GM12878 (cell line): Measurements from ENCODE around the gene SMARCA4. TPM values are rescaled to one million over a fixed set of nuclear protein-coding genes. Genes with fewer than 3 reads are reported as not detected.

Experiments used
- ATAC-seq: fragments of 200-7000 bp; cut with Tn5 transposase; 3 replicates; pipeline ENCODE4 v1.9.1; 2020; ENCODE audit warnings: mild to moderate bottlenecking, moderate library complexity
- BruUV-seq: library from RNA; stranded (reverse); fragments of 400-500 nt; replicated peaks from 2 replicates; lab custom pipeline; 2021; lab: Mats Ljungman, UMichigan
- CTCF ChIA-PET: fragments of 300-600 bp; sonication (Branson Sonifier 250); formaldehyde crosslinking; extraction: SDS; loops from one replicate; lab custom pipeline; 2021; ENCODE audit warnings: inconsistent platforms; lab: Yijun Ruan, JAX
- POLR2A ChIA-PET: fragments of 350-600 bp; formaldehyde crosslinking; extraction: SDS; loops from one replicate; lab custom pipeline; 2021; ENCODE audit warnings: inconsistent platforms; lab: Charles Lee
- RAD21 ChIA-PET: fragments of 300-600 bp; sonication (Branson Sonifier 250); formaldehyde crosslinking; loops from one replicate; lab custom pipeline; 2023; ENCODE audit warnings: antibody characterized with exemption; ENCODE audit not compliant: unreplicated experiment; lab: Charles Lee
- SMC1A ChIA-PET: fragments of 300-600 bp; sonication (Branson Sonifier 250); formaldehyde crosslinking; loops from one replicate; lab custom pipeline; 2023; ENCODE audit not compliant: unreplicated experiment, uncharacterized antibody; lab: Charles Lee
- DNase-seq: peaks from one replicate; pipeline ENCODE4 v3.0.0-alpha.2; 2011; ENCODE audit warnings: low read depth, low spot score
- FAIRE-seq: peaks from 3 replicates; lab custom pipeline; 2011; peaks lifted over from hg19 to GRCh38; lab: Jason Lieb, UNC
- H2AFZ ChIP-seq: 2 replicates; pipeline ENCODE4 v1.6.0; 2011; ENCODE audit warnings: low read depth, low read length, control low read depth; ENCODE audit not compliant: control insufficient read depth
- H3K27ac ChIP-seq: 2 replicates; pipeline ENCODE4 v1.5.1; 2011; ENCODE audit warnings: control low read depth; ENCODE audit not compliant: control insufficient read depth, insufficient read depth
- H3K27me3 ChIP-seq, 2 experiments: replicated peaks in 1 of 2; 2 replicates each; pipeline versions ENCODE4 v1.6.0 to v1.6.1; 2011; ENCODE audit warnings: low read length in 1 of 2; ENCODE audit not compliant: control insufficient read depth in 2 of 2, insufficient read depth in 2 of 2
- H3K36me3 ChIP-seq, 2 experiments: 2 replicates each; pipeline ENCODE4 v1.5.1; 2011; ENCODE audit warnings: low read length in 1 of 2; ENCODE audit not compliant: control insufficient read depth in 2 of 2, insufficient read depth in 2 of 2
- H3K4me1 ChIP-seq: 2 replicates; pipeline ENCODE4 v1.6.1; 2011; ENCODE audit warnings: mild to moderate bottlenecking, low read length, moderate library complexity, mixed read lengths; ENCODE audit not compliant: control insufficient read depth, insufficient read depth
- H3K4me2 ChIP-seq: 2 replicates; pipeline ENCODE4 v1.6.0; 2011; ENCODE audit warnings: control low read depth; ENCODE audit not compliant: control insufficient read depth, insufficient read depth
- H3K4me3 ChIP-seq: fragments of 200-600 bp; sonication (generic); 2 replicates; pipeline ENCODE4 v1.5.1; 2016
- H3K79me2 ChIP-seq: 2 replicates; pipeline ENCODE4 v1.6.0; 2011; ENCODE audit warnings: low read length; ENCODE audit not compliant: control insufficient read depth, insufficient read depth
- H3K9ac ChIP-seq: 2 replicates; pipeline ENCODE4 v1.8.0; 2011; ENCODE audit warnings: low read length, control low read depth, mixed read lengths; ENCODE audit not compliant: control insufficient read depth, insufficient read depth
- H3K9me3 ChIP-seq: replicated peaks from 3 replicates; pipeline ENCODE4 v1.5.1; 2011; ENCODE audit warnings: mild to moderate bottlenecking, low read length; ENCODE audit not compliant: control insufficient read depth, insufficient read depth
- H4K20me1 ChIP-seq: 2 replicates; pipeline ENCODE4 v1.6.0; 2011; ENCODE audit not compliant: control insufficient read depth, insufficient read depth
- ATF3 ChIP-seq: IDR thresholded peaks from 2 replicates; pipeline ENCODE4 v1.6.1; 2011; ENCODE audit warnings: low read depth, mild to moderate bottlenecking, low read length, moderate library complexity, borderline replicate concordance; ENCODE audit errors: extremely low read depth
- MLLT1 ChIP-seq: fragments of 450-650 bp; IDR thresholded peaks from 2 replicates; pipeline ENCODE4 v1.6.1; 2016; ENCODE audit warnings: mild to moderate bottlenecking
- NBN ChIP-seq: fragments of 450-650 bp; IDR thresholded peaks from 2 replicates; pipeline ENCODE4 v1.6.1; 2016
- NKRF ChIP-seq: fragments of 450-650 bp; conservative IDR thresholded peaks from 2 replicates; pipeline ENCODE4 v1.6.1; 2017; ENCODE audit warnings: mild to moderate bottlenecking, moderate library complexity
- REST ChIP-seq: IDR thresholded peaks from 2 replicates; pipeline ENCODE4 v1.6.1; 2012; ENCODE audit warnings: mild to moderate bottlenecking, low read depth, low read length
- RFX5 ChIP-seq: IDR thresholded peaks from 2 replicates; pipeline ENCODE4 v1.6.1; 2011; ENCODE audit warnings: low read depth, low read length, improper control_type of control experiment
- SMAD1 ChIP-seq: fragments of 450-650 bp; IDR thresholded peaks from 2 replicates; pipeline ENCODE4 v1.6.1; 2018; ENCODE audit warnings: mild to moderate bottlenecking, low read depth; ENCODE audit not compliant: partially characterized antibody
- SUZ12 ChIP-seq: fragments of 200-600 bp; sonication (generic); IDR thresholded peaks from one replicate; pipeline ENCODE4 v1.6.1; 2018; ENCODE audit warnings: antibody characterized with exemption, mild to moderate bottlenecking; ENCODE audit not compliant: unreplicated experiment
- ZBTB4 ChIP-seq: fragments of 450-650 bp; formaldehyde crosslinking; IDR thresholded peaks from 2 replicates; pipeline ENCODE4 v1.4.0; 2022; ENCODE audit warnings: mild to moderate bottlenecking, moderate library complexity
- WGBS: methylation state at CpG from one replicate; pipeline ENCODE4 v1.1.6; 2016; ENCODE audit warnings: low lambda C conversion rate; ENCODE audit not compliant: insufficient replicate concordance, insufficient coverage; ENCODE audit errors: missing lambda C conversion rate; 5-methylcytosine and 5-hydroxymethylcytosine counted together
- in situ Hi-C: fragments of 300-500 bp; cut with MboI; formaldehyde crosslinking; loops from 9 replicates; pipeline ENCODE4 v1.14.3; 2018; ENCODE audit warnings: mixed read lengths
- intact Hi-C: fragments of 100-400 bp; cut with micrococcal nuclease; formaldehyde crosslinking; loops from one replicate; pipeline ENCODE4 v1.14.2; 2022; ENCODE audit not compliant: unreplicated experiment
- polyA plus RNA-seq, 11 experiments: library from polyadenylated mRNA; depleted of rRNA in 4 of 11; unstranded in 6 of 11; stranded (reverse) in 5 of 11; fragments of >200 nt; fragmentation: Nextera tagmentation in 4 of 11; fragmentation: Illumina TruSeq in 1 of 11; extraction: Ambion mirVana in 4 of 11; extraction: Trizol in 1 of 11; gene quantifications; 1 replicate in 1 of 11; 2 replicates in 10 of 11; pipeline versions ENCODE4 v1.2.1 to v1.2.3, GENCODE V29; 2011 to 2016; ENCODE audit warnings: inconsistent platforms in 2 of 11, missing spikeins in 2 of 11, low read depth in 1 of 11
- total RNA-seq, 4 experiments: library from RNA; depleted of rRNA in 3 of 4; stranded (reverse); fragments of >200 nt in 3 of 4; fragmentation: Illumina TruSeq in 1 of 4; extraction: Trizol in 1 of 4; gene quantifications; 2 replicates each; pipeline versions ENCODE4 v1.2.1 to v1.2.3, GENCODE V29; 2013 to 2021

SMARCA4 gene
- total and polyA plus RNA-seq, 10 of the 15 experiments (the other 5 are each of a cell fraction or from before 2014, with no cell fraction given) = 22.4 to 175 (median 57.4) TPM

- TF ChIP-seq MLLT1 (no peak), ZBTB4 (no peak)
Observed at GRCh38 chr19:11079999-11080398, 119.2 kb downstream of the SMARCA4 start (continued).

- Histone ChIP-seq H3K4me3 (no peak overlapping the region), H2AFZ (peak overlapping the region; percentile 5; the same call in 1 of the 2 replicates), H3K79me2 (peaks cover 33% of the 10 kb centered on the region), H3K9me3 (no peaks in the 10 kb centered on the region), H3K4me2 (peak overlapping the region; percentile 77; the same call in 1 of the 2 replicates), H3K27ac (peak overlapping the region; percentile 90), H4K20me1 (no peaks in the 10 kb centered on the region), H3K36me3 (no peaks in the 10 kb centered on the region), H3K4me1 (peaks cover 15% of the 10 kb centered on the region), H3K9ac (peak overlapping the region; percentile 87; the same call in 1 of the 2 replicates), H3K27me3 (no peaks in the 10 kb centered on the region)
- ChIA-PET SMC1A (interaction anchor here (0.6 to 3.3 kb wide), 5 partner anchors 13 to 151 kb away, joined by 3 to 13 read pairs (median 4); no protein-coding TSS in a partner anchor), CTCF (interaction anchor here (0.9 to 1.6 kb wide), 8 partner anchors 37 to 293 kb away, joined by 3 to 8 read pairs (median 3); no protein-coding TSS in a partner anchor), POLR2A (interaction anchor here (0.6 to 2.5 kb wide), 5 partner anchors 41 to 287 kb away, joined by 3 to 10 read pairs (median 8); no protein-coding TSS in a partner anchor), RAD21 (interaction anchor here (0.5 to 2.0 kb wide), 4 partner anchors 14 to 200 kb away, joined by 3 to 10 read pairs (median 4); no protein-coding TSS in a partner anchor)
- no peak for ATAC-seq
- no TSS peak for BruUV-seq
- no peak for DNase-seq
- intact Hi-C loops (loop anchor here (2.0 kb wide), 1 partner anchor 51 kb away; no protein-coding TSS in a partner anchor), in situ Hi-C loops (no loop called here)
- WGBS = 84% methylated on average over 4 of the region's 4 CpGs
- no peak for FAIRE-seq
- TF ChIP-seq NBN (no peak), SUZ12 (no peak), NKRF (no peak), REST (no peak), SMAD1 (no peak), ATF3 (no peak), RFX5 (no peak)
Observed at GRCh38 chr19:11087870-11088505, 127.2 kb downstream of the SMARCA4 start.
